CD4-positive, alpha-beta memory T cell (primary cell): ENCODE data around the gene SH3BP2. TPM values are rescaled to one million over a fixed set of nuclear protein-coding genes. Genes with fewer than 3 reads are reported as not detected.

Experiments
- polyA plus RNA-seq, 2 donors: library from polyadenylated mRNA; unstranded; fragments of 300-500 nt; fragmentation: Illumina TruSeq; gene quantifications; one replicate each; pipeline ENCODE4 v1.2.3, GENCODE V29; 2021
- total RNA-seq, 2 experiments: library from RNA; stranded (reverse); gene quantifications; one replicate each; pipeline ENCODE4 v1.2.3, GENCODE V29; 2021

SH3BP2 gene
- total and polyA plus RNA-seq, 4 experiments from 2014 or later, result 3.8 to 44.3 (median 27.1) TPM

Other genes with a start within 250 kb of the SH3BP2 start
- gene TNIP2, start 36.7 kb upstream of the SH3BP2 start, total RNA-seq, result 10 to 100 TPM; 50.0 to 50.5 TPM
- gene TNIP2, start 36.7 kb upstream of the SH3BP2 start, polyA plus RNA-seq, result 10 to 100 TPM; 45.8 to 48.5 TPM
- 100 to 1,000 TPM; 289 to 293 TPM for gene ADD1, start 50.8 kb downstream of the SH3BP2 start, total RNA-seq
- 100 to 1,000 TPM; 159 to 171 TPM for gene ADD1, start 50.8 kb downstream of the SH3BP2 start, polyA plus RNA-seq
- gene NOP14, start 170.3 kb downstream of the SH3BP2 start, total RNA-seq, result 10 to 100 TPM; 41.3 to 41.4 TPM
- 10 to 100 TPM in 1 of 2 donors, 1 to 10 TPM in 1; 2.6 to 35.5 TPM for gene NOP14, start 170.3 kb downstream of the SH3BP2 start, polyA plus RNA-seq
- gene GRK4, start 170.5 kb downstream of the SH3BP2 start, total RNA-seq, result 1 to 10 TPM; 2.8 to 3.2 TPM
- 1 to 10 TPM in 1 of 2 donors, under 1 TPM in 1; 0.55 to 1.9 TPM for gene GRK4, start 170.5 kb downstream of the SH3BP2 start, polyA plus RNA-seq